ENCODE data around the gene FOXS1.
"Not testable (repeated sequence)": the region's sequence is repeated elsewhere in the genome, so short reads cannot be mapped to it uniquely, and the experiment has no call there.

Gene FOXS1

GRCh38 chr20:31838646-31839292 lies 6.6 kb downstream of the FOXS1 start:
- no peak for FAIRE-seq

- no peak for FAIRE-seq
Observed at GRCh38 chr20:31837896-31838397, 7.5 kb downstream of the FOXS1 start.

GRCh38 chr20:31836853-31837608 lies 8.4 kb downstream of the FOXS1 start:
- FAIRE-seq = no peak

GRCh38 chr20:31835977-31836852 lies 9.2 kb downstream of the FOXS1 start:
- no peak for FAIRE-seq

- FAIRE-seq = no peak
Observed at GRCh38 chr20:31835554-31835953, 9.8 kb downstream of the FOXS1 start.

GRCh38 chr20:31833931-31834521 lies 11.4 kb downstream of the FOXS1 start:
- FAIRE-seq = no peak

GRCh38 chr20:31833130-31833930 lies 12.1 kb downstream of the FOXS1 start:
- FAIRE-seq = no peak

GRCh38 chr20:31831771-31832306 lies 13.6 kb downstream of the FOXS1 start:
- no peak for FAIRE-seq

GRCh38 chr20:31831211-31831610 lies 14.2 kb downstream of the FOXS1 start:
- no peak for FAIRE-seq

- no peak for FAIRE-seq
Observed at GRCh38 chr20:31830406-31830981, 14.9 kb downstream of the FOXS1 start.

GRCh38 chr20:31829731-31830130 lies 15.7 kb downstream of the FOXS1 start:
- no peak for FAIRE-seq

- not testable (repeated sequence) for FAIRE-seq
Observed at GRCh38 chr20:31828016-31828415, 17.4 kb downstream of the FOXS1 start.

- FAIRE-seq = no peak
Observed at GRCh38 chr20:31827059-31827458, 18.3 kb downstream of the FOXS1 start.

GRCh38 chr20:31826074-31826473 lies 19.3 kb downstream of the FOXS1 start:
- no peak for FAIRE-seq

- no peak for FAIRE-seq
Observed at GRCh38 chr20:31824554-31825313, 20.7 kb downstream of the FOXS1 start.

- FAIRE-seq = no peak
Observed at GRCh38 chr20:31824125-31824485, 21.3 kb downstream of the FOXS1 start.

GRCh38 chr20:31823360-31824124 lies 21.9 kb downstream of the FOXS1 start:
- no peak for FAIRE-seq

GRCh38 chr20:31822421-31823330 lies 22.7 kb downstream of the FOXS1 start:
- FAIRE-seq = no peak

- no peak for FAIRE-seq
Observed at GRCh38 chr20:31821427-31821826, 24.0 kb downstream of the FOXS1 start.

Data from endometrium (tissue), 2 donors.